Fibroblast of skin of left biceps (primary cell): ENCODE results near the gene NPRL2.
A peak's percentile ranks its signal among the peaks of the same experiment; 100 is the strongest.

ENCODE experiments used
- DNase-seq, 2 experiments: peaks; one replicate each; pipeline ENCODE4 v3.0.0-alpha.2; 2013; ENCODE audit warnings: low read depth in 2 of 2

NPRL2 gene

DNA sequence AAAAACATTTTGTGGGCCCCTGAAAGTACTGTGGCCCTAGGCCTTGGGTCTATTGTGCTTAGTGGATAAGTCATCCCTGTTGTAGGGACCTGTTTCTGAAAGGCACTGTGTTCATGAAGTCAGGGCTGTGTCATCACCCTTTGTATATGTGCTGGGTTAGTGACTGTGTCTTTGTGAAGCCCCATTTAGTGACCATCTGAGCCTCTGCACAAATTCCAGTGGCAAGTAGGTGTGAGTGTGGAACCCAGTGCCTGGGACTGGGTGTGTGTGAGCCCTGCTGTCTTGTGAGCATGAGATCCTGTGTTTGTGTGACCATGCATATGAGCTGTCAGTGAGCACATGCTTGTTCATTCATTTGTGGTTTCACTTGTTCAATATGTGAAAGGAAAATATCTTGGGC, 46.0 kb downstream of the NPRL2 start:
- no peak for DNase-seq

DNA sequence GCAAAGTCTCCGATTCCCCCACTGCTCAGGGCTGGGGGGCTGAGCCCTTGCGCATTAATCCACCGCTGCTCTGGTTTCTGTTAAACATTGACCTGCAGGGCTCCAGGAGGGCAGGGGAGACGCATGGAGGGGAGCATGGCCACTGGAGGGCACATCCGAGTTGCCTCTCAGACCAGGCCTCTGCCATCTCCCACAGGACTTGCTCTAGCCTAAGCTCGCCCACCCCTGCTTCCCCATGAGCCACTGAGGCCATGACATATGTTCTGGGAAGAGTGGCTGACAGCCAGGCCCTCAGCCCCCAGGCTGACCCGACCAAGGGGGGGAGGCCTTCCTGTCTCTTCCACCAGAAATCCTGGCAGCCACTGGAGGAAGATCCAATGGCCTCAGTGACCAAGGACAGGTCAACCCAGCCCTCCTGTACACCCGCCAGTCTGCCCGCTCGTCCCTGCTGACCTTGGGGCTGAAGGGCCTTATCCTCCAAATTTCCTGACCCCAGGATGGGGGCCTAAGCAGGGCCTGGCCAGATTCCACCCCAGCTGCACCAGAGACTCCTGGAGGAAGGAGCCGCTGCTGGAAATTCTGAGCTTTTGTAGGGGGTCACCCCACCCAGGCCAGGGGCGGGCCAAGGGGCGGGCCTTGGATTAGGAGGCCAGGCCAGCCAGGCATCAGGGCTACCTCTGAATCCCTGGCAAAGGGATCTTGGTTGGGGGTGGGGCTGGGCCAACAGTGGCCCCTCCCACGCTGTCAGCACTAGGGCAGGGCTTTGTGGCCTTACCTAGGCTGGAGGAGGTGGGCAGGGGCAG, 47.4 kb downstream of the NPRL2 start, which contains the start of gene HYAL1:
TSS of gene HYAL1 (minus strand) at position 562 of the 803 bp plus-strand sequence. CDS start 618 bp downstream, outside the sequence.
- no peak for DNase-seq

DNA sequence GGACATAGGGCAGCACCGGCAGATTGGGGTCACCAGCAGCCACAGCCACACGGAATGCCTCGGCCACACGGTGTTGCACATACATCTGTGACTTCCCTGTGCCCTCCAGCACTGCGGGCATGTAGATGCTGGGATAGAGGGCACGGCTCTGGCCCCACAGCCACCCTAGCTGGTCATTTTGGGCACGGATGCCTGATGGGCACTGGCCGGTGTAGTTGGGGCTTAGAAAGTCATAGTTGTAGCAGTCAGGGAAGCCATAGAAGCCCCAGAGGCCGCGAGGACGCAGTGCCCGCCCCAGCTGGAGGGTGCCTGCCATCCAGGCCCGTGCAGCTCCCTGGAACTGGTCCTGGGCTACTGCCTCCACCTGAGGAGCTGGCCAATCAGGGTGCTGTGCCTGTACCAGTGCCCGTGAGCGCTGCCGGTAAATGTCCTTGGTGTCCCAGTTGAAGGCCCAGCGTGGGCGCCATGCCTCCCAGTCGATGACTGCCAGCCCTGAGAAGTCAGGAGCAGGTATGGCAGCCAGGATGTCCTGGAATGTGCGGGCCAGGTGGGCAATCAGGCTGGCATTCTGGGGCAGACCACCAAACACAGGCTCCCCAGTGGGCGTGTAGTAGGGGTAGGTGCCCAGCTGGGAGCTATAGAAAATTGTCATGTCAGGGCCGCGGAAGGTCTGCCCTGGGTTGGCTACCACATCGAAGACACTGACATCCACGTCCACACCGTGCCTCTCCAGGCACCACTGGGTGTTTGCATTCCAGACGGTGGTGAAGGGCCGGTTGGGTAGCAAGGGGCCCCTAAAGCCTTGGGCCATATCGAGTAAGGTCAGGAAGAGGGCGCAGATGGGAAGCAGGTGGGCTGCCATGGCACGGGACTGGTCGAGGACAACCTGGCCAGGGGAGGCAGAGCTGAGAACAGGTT, 48.2 kb downstream of the NPRL2 start:
- no peak for DNase-seq

DNA sequence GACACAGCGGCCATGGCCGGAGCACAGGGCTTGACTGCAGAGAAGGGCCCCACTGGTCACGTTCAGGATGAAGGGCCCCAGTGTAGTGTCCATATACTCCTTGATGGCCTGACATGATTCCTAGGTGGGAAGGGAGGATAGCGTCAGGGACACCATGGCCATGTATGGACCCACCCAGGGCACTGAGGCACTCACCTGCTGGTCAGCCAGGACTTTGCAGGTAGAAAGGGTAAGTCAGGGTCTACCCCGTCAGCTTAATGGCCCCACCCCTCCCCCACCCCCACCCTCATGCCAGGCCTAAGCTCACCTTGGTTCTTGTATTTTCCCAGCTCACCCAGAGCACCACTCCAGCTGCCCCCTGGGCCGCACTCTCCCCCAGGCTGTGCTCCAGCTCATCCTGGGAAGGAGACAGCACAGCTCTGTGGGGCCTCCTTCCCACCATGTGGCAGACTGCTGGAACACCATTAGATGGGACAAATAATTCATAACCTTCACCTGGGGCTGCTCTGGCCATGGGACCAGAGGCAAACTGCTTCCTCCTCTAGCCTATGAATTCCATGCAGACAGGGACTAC, 49.8 kb downstream of the NPRL2 start:
- no peak for DNase-seq

DNA sequence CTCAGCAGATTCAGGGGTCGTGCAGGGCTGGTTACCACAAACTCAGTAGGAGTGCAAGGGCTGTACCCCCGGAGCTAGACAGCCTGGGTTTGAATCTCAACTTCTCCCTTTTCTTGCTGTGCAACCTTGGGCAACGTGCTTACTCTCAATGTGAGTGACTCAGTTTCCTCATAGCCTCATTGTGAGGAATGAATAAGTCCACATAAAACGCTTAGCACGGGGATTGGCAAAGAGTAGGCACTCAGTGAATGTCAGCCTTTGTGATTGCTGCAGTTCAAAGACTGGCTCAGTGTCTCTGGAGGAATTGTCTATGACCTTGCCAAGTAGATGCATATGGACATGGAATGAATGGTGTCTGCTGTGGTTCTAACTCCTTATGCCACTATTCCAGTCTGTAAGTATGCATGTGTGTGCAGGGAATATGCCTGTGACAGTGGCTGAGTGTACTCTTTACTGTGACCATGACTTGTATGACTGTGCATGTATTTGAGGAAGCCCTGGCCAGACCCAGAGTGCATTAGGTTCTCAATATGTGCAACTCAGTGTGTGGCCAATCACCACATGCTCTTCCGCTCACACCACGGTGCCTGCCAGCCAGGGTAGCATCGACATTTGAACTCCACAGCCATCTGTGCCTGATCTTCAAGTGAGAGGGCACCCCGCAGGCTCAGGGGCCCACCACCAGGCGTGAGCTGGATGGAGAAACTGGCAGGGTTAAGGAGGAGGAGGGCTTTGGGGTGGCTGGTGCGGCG, 50.5 kb downstream of the NPRL2 start:
- no peak for DNase-seq

DNA sequence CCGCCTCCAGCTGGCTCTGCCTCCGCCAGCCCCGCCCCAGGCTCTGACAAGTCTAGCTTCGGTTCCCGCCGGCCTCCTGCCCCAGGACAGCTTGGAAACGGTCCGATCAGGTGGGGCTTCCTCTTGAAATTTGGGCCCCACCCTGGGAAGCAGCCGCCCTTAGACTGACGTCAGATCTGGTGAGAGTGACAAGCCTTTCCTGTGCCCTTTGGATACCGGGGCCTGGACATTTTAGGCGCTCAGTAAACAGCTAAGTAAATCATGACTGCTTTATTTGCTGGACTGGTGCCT, 51.0 kb downstream of the NPRL2 start:
- no peak for DNase-seq

DNA sequence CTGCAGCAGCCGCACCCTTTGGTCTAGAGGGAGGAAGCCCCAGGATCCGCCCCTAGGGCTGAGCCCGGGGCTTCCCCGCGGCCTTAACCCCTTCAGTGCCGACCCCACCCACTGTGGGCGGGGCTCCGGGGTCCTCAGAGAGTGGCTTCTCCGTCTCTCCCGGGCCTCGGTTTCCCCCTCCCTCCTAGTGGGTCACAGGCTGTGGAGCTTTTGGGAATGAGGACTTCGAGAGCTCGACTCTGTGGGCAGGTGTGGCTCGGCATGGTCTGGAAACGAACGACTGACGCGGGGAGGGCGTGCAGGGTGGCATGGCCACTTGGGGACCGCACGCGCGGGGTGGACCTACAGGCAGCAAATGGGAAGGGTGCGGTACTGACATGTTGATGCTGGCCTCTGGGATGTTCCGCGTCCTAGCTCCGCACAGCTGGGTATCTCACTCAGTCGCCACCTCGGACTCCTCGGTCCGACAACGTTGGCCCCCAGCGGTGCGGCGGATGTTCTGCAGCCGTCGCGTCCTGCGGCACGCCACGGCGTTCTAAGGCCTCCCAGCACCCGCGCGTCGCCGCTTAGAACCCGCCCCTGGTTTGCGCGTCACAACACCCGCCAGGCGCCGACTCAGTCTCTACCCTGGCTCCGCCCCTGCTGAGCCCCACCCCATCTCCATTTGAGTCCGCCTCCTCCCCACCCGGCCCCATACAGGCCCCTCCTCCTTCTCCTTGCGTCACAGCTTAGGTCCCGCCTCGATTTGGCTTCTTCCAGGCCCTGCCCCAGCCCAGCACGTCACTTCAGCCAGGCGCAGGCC, 51.5 kb downstream of the NPRL2 start, which contains the start of the genes HYAL3 and NAA80:
TSS of gene HYAL3 (minus strand) at position 570 of the 802 bp plus-strand sequence. CDS start 3,803 bp downstream, outside the sequence.
TSS of gene NAA80 (minus strand) at position 570 of the 802 bp plus-strand sequence. CDS start 1,942 bp downstream, outside the sequence.
- DNase-seq = peak; percentile 98

DNA sequence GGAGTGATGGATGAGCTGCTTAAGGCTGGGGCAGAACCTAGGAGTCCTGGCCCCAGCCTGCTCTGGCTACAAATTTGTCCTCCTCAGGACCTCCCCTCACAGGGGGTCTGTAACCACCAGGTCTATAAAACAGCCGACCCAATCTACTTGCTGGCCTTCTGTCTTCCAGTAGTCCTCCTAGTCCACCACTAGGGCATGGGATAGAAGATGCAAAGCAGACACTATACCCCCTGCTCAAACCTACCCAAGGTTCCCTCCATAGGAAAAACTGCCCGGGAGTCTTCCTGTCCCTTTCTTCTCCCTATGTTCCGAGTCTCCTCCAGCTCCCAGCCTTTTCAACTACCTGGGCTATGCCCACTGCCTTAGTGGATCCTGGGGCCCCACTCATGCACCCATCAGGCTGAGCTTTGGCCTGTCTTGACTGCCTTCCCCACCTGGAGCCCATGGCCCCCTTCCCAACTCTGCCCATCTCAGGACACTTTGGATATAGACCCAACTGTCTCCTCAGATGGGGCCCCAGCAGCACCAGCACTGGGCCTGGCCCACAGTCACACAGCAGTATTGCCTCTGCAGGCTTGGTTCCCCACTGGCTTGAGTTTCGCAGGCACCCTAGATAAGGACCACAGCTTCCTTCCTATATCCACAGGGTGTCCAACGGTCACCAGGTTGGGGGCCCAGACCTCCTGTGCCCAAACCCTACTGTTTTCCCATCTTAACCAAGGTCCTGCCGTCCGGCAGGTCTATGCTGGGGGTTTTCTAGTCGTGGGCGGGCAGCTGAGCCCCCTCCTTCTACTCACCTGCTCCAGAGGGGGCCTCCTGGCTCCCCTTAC, 52.5 kb downstream of the NPRL2 start:
- no peak for DNase-seq

DNA sequence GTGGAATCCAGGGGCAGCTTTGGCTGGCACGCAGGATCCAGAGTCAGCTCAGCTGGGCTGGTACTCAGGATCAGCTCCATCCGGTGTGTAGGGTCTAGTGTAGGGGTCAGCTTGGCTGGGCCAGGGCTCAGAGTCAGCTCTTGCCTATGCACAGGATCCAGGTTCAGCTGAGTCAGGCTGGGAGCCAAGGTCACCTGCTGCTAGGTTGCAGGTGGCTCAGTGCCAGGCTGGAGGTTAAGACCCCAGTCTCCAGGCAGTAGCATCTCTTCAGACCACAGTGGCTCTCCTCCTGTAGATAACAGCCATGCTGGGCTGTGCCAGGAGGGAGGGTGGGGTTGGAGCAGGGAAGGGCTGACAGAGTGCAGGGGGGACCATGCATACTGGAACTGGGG, 53.2 kb downstream of the NPRL2 start:
- DNase-seq = no peak
